HG03097 (cell line): ENCODE measurements around the gene WDR93.

Experiments
- ATAC-seq: cut with Tn5 transposase; IDR thresholded peaks from one replicate; pipeline ENCODE4 v1.9.1; 2021; ENCODE audit not compliant: unreplicated experiment, low FRiP score

Gene WDR93

DNA sequence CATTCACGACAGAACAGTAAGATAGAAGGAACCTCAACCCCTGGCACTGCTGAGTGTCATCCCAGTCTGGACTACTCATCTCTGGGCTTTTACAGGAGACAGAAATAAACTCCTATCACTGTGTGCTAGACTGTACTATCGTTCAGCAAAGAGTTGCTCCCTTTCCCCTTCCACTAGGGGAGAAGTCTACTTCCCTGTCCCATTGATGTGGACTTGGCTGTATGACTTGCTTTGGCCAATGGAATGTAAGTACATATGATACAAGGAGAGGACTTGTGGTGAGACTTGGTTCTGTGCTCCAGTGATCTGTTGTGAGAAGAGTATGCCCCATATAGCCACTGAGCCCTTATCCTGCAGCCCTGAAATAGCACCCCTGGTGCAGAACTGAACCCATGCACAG is 30.1 kb upstream of the WDR93 start:
- no peak for ATAC-seq

DNA sequence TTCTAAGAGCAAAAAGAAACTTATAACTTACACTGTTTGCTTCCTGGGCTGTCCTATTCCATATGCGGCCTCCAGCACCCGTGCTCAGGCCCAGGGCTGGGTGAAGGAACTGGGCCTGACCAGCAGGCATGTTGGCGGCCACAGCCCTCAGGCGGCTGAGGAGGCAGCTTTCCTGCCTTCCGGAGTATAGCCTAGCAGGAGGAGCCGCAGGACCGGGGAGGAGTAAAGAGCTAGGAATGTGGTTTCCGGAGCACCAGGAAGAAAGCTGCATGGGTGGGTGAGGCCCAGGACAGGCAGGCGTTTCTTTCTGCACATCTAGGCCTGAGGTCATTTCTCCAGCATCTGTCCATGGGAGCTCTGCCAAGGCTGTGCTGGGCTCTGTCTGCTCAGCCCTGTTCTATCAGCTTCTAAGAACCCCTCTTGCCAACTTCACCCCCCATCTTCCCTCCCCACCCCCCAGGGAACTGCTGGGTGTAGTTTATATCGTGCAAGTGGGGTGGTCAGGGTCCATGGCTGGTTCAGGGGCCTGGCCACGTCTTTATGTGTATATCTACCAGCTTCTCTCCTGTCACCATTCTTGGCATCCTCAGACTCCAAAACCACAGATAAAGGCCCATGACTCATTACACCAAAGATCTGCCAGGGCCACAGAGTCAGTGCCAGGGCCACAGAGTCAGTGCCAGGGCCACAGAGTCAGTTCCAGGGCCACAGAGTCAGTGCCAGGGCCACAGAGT is 27.6 kb upstream of the WDR93 start:
- ATAC-seq, result no peak

DNA sequence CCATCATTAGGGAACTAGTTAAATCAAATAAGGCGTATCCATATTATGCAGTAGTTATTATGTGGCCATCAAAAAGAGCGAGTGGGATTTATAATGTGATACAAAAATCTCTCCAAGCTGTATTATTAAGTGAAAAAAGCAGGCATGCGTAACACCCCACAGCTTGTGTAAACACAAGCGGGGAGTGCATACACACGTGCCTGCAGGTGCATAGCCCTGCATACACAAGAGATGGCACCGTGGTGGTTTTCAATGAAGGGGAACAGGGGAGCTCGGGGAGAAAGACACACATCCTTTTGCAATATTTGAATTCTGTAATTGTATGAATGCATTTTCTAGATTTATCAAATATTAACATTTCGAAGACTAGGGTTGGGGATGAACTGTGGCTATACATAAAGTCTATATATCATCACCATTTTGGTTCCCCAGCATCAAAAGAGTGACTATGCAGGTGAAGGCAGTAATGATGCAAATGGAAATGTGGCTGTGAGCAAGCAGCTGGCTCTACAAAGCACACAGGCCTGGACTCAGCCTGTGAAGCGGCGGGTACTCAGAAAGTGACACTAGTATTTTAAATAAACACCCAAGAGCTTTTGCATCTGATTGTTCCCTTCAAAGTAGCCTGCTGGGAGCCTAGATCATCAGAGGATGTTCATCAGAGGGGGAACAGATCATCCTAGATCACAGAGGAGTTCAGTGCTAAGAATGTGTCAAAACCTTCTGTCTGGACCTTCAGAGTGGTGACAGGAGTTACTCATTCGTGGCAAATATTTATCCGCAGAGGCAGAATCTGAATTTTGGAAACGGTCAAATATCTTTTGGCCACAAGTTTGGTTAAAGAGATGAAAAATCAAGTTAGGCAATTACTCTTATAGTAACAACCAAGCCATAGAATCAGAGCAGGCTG is 25.9 kb upstream of the WDR93 start:
- ATAC-seq, result no peak

DNA sequence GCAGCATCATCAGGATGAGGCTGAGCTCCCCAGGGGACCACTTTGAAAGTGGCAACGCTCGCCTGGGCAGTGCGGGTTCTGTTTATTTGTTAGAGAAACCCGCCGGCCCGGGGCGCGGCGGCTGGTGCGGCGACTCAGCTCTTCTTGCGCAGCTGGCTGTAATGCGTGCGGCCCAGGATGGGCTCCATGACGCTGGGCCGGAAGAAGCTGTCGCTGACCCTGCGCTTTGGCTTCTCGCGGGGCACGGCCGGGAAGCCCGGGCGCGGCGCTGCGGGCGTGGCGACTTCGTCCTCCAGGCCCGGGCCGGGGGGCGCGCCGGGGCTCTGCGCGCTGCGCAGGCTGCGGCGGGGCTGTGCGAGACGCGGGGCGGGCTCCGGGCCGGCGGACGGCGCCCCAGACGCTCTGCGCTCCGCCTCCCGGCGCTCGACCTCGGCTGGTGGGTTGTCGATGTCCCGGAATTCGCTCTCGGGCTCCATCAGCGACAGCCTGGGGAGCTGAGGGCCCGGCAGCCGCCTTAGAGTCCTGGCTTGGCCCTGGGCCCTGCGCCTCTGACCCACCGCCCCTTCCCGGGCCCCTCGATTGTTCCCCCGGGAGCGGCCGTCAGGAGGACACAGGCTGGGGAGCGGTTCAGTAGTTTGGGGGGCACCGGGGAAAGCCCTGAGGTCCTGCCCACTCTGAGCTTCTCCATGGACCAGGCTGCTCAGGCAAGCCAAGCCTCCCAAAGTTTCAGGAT is 25.0 kb upstream of the WDR93 start:
- no peak for ATAC-seq

DNA sequence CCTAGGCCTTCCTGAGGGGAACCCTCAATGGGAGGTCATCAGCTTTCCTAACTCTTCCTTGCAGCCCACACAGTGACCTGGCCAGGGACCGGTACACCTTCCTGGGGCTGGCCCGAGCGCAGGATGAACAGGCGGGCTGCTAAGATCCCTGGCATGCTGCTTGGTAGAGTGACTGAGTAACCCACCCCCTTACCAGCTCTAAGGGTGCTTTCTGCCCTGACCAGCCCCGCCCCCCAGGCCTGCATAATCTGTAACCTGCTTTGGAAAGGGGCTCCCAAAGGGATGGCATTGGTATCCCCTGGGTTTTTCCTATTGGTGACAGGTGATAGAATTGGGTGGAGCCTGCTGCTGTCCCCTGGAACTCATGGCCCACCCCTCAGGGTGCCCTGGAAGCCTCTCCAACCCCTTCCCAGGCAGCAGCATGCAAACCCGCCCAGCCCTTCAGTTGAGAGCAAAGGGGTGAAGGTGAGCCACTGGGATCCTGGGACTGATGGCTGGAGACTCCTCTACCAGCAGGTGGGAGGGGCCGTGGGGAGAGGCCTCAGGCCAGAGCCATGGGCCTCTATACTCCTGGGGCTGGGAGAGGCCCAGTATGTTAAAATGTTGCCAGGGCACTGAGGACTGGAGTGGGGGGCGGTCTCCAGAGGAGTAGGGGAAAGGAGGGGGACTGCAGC is 24.3 kb upstream of the WDR93 start:
- ATAC-seq, result no peak

DNA sequence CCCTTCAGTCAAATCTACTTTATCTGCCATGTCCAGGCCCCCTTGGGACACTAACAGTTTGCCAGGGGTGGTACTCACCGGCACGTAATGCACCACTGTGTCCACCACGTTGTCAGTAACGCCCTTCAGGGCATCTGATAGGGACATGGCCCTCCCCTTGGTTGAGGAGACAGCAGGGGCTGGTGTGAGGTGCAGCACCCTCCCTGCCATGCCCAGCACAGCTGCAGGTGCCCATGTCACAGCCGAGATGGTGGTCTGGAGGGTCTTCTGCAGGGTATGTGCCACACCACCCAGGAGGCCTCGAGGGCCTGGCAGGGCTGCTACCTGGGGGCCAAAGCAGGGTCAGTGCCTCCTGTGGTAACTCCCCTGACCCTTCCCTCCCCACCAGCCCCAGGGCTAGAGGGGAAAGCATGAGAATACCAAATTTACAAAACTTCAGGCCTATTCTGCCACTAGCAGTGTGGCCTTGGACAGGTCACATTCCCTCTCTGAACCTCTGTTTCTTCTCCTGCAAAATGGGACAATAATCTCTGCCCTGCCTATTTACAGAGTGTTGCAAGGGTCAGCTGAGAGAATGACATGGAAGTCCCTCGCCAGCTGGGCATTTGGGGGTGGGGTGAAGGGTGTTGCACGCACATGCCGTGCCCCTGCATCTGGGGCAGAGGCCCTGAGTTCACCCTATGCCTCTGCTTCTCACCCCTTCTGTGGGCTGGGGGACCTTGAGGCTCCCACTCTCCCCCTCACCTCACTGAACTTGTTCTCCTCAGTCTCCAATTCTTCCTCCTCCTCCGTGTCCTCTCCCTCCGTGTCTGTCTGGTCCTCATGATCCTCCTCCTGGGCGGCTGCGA is 23.5 kb upstream of the WDR93 start:
- no peak for ATAC-seq

DNA sequence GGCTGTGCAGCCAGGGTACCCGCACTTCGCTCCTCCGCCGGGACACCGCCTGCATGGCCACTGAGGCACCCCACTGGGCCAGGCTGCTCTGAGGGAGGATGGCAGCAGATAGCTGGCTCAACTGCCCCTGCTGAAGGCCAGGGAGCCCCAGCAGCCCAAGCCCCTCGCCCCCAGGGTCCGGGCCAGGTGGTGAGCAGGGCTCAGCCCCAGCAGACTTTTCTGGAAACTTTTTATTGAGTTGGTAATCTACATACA is 23.0 kb upstream of the WDR93 start:
- no peak for ATAC-seq

DNA sequence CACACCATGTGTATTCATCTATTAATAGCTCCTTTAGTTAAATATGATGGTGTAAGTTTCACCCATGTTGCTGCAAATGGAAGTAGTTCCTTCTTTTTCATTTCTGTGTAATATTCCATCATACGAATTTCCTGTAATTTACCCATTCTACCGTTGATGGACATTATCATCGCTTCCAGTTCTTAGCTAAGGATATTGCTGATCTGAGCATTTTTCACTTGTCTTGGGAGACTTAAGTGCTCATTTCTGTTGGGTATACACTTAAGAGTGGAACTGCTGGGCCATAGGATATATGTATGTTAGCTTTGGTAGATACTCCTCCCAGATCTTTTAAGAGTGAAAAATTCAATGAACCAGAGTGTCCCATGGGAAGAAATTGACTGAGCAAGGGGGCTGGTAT is 22.4 kb upstream of the WDR93 start:
- ATAC-seq, result no peak

DNA sequence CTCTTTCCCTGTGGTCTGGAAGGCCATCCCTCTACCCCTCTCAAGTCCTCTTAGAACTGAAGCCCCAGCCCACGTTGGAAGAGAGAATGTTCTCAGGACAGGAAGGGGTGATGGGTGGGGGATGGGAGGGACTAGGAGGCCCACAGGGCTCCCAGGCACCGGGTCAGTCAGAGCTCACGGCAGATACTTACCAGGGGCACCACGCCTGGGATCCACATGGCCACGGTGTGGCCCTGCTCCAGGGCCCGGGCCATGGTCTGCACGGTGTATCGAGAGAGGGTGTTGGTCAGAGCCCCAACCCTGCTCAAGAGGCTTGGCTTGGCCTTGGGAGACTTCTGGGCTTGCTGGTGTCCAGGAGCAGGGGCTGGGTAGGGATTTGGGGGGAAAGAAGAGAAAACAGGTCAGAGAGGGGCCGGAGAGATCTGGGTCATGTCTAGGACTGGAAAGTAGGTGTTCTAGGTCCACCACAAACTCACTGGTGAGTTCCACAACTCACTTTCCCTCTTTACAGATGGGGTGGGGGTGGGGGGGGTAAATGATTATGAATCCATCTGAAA is 21.2 kb upstream of the WDR93 start:
- ATAC-seq, result no peak

DNA sequence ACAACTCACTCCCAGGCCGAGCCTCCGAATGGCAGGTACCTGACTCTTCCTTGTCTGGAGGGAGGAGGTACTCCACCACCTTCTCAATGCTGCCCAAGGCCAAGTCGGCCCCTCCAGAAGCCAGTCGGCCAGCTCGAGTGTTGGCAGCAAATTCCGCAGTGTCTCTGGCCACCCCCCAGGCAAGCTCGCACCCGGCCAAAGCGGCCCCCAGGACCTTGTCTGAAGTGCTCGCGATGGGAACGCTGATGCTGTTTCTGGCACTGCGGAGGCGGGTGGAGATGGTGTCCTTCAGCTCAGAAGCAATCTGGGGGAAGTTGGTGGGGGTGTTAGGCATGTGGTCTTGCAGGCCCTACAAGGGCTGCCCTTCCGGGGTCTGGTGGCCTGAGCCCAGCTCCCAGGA is 20.7 kb upstream of the WDR93 start:
- no peak for ATAC-seq

DNA sequence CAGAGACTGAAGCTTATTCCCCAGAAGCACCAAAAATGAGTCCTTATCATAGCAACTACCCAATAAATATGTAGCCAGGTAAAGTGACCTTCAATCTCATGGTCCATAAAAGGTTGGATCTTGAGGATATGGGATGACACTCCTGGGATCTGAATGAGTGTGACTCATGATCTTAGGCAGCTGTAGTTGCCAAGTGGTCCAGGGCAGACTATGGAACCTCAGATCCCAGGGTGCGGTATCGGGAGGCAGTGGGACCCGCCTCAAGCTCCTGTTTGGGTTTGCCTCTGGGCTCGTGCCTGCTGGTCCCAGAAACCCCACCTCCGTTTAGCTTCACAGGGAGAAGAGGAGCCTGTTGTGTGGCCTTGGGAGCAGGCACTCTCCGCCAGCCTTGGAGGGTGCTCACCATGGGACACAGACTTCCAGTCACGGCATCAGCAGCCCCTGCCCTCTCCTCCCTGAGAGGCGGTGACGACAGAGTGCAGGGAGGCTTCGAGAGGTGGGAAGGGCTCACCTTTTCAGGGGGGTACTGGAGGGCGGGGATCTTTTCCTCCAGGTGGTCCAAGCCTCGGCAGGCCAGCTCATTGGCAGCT is 19.5 kb upstream of the WDR93 start:
- ATAC-seq, result no peak

DNA sequence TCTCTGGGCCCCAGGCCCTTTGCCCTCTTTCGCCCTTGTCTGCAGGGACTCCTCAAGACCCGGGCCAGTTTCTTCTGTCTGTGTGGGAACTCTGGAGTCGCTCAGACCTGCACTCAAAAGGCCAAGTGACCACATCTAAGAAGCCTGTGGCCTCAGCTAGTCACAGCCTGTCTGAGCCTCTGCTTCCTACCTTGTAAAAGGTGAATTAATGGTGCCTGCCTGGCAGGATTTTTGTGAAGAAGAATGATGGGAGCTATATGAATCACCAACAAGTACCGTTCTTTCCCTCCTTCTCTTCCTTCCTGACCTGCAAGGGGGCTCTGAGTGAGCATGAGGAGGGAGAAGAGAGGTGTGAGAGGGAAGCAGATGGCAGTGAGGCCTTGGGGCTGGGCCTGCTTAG is 18.9 kb upstream of the WDR93 start:
- no peak for ATAC-seq

DNA sequence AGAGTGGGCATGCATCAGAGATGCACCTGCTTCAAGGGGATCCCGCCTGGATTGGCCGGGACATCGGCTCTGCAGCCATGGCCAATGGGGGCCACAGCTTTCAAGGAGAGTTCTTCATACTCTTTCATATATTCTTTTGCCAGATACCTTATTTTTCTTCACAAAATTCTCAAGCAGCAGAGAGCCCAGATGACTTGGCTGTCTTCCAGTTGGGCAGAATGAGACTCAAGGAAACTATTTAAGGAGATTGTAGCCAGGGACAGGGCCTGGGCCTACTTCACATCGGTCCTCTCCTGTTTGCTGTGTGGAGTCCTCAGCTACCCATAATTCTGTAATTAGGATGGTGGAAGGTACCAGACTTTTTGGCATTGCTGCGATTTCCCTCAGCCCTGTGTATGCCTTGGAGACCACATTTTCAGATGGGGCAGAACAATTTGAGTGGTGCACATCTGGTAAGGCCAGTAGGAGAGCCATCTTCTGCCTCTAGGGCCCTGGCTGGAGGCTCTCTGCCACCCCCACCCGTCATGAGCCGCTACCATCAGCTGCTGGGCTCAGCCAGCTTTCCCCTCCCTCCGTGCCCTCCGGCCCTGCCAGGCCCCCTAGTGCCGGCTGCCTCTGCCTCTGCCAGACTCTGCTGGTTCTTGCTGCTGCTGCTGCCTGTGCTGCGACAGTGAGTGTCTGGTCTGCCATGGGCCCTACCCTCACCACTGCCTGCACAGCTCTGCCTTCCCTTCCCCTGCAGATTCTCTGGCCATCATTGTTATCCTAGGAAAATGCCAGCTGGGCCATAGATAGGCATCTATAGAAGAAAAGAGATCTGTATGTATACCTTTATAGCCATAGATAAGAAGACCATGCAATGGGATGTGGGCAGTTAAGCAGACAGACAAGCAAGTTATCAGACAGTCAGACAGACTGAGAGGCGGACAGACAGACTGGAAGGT is 18.1 kb upstream of the WDR93 start:
- ATAC-seq, result no peak

DNA sequence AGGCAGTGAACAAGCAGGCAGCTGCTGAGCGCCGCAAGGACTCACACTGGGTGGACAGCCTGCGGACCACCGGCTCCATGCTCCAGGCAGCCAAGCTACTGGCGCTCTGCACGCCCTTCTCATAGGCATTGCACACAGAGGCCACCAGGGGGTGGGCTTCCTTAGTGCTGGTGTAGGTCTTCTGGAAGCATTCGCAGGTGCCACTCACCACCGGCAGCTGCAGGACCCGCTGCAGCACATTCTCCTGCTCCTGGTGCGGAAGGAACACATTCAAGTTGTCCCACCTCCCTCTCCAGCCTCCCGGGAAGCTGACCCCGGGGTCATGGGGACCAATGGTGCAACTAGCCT is 17.5 kb upstream of the WDR93 start:
- no peak for ATAC-seq

DNA sequence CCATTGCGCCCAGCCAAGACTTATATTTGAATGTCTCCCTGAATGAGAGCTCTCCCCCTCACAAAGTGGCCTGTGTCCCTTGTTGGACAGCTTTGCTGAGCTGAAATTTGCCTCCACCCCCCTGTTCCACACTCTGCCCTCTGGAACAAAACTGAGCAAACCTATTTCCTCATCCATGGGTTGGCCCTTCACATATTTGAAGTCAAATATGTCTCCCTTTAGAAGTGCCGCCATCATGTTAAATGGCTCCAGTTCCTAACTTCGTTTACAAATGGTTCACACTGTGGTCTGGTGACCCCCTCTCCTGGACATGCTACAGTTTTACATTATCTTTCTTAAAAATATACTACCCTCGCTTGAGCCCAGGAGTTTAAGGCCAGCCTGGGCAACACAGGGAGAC is 16.1 kb upstream of the WDR93 start:
- no peak for ATAC-seq

DNA sequence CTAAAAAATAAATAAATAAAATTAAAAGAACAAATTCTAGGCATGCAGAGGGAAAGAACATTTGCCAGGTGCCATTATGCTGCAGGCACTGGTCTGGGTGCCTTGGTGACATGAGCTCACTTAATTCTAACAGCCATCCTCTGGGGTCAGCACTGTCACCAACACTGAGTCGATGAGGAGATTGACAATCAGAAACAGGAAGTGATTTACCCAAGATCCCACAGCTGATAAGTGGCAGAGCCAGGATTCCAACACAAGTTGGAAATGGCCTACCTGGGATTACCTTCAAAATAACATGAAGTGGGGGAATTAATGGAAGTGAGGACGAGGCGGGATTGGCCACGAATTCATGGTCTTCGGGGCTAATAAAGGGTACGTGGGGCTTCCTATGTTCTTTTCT is 15.0 kb upstream of the WDR93 start:
- no peak for ATAC-seq

DNA sequence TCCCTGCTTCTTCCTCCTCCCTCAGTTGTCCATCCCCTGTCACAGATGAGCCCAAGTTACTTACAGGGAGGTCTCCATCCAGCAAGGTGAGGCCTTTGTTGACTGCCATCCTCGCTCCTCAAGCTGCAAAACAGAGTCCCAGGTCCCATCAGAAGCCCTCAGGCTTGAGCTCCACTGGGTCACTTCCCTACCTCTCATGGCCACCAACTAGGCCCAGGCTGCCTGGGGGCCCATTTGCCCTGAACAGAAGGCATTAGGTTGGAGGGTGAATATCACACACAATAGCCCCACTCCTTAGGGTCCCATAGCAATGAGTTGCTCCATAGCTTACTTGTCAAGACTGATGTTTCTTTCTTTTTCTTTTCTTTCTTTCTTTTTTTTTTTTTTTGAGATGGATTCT is 13.2 kb upstream of the WDR93 start:
- no peak for ATAC-seq

DNA sequence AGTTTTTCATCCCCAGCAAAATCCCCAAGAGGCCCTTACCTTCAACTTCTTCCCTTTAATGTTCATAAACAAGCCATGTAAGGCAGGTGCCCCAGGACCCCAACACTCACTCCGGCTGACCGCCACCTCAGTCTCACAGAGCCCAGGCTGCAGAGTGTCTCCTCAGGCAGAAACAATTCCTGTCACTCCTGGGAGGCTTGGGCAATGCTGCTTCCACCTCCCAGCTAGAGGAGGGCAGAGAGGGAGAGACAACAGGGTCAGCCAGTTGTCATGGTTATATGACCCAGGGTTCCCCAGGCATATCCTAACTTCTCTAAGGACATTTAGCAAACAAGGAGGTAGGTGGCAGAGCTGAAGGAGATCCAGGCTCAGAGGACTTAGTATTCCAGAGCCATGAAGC is 11.4 kb upstream of the WDR93 start, which contains the start of gene PLIN1:
Gene PLIN1 (minus strand): TSS at position 156 of the 400 bp plus-strand sequence. CDS start 1,878 bp downstream, outside the sequence.
- ATAC-seq, result no peak
